ENCODE measurements around the gene SMURF2.

The SMURF2 gene

GRCh38 chr17:64632606-64633005, 29.5 kb downstream of the SMURF2 start:
- no peak for TF ChIP-seq TAF1 (IDR thresholded peaks at IDR 0.05; ENCODE audit: low read depth)
- no peak for TF ChIP-seq NFIC (IDR thresholded peaks at IDR 0.05)
- TF ChIP-seq EGR1 (IDR thresholded peaks at IDR 0.05) = no peak
- no peak for TF ChIP-seq USF1 (IDR thresholded peaks at IDR 0.05)
- TF ChIP-seq TCF12 (IDR thresholded peaks at IDR 0.05; ENCODE audit: low read depth) = no peak
- no peak for TF ChIP-seq FOXM1 (IDR thresholded peaks at IDR 0.05; ENCODE audit: borderline replicate concordance, low read depth)
- no peak for TF ChIP-seq CREB1 (IDR thresholded peaks at IDR 0.05; ENCODE audit: low read depth)
- no peak for TF ChIP-seq REST (IDR thresholded peaks at IDR 0.05; ENCODE audit: low read depth)
- TF ChIP-seq MAX (IDR thresholded peaks at IDR 0.05) = no peak
- TF ChIP-seq RAD21 (IDR thresholded peaks at IDR 0.05; ENCODE audit: low read depth) = no peak
- TF ChIP-seq YY1 (IDR thresholded peaks at IDR 0.05; ENCODE audit: low read depth) = no peak

GRCh38 chr17:64632194-64632593, 29.9 kb downstream of the SMURF2 start:
- TF ChIP-seq TCF12 (IDR thresholded peaks at IDR 0.05; ENCODE audit: low read depth) (no peak), FOXM1 (IDR thresholded peaks at IDR 0.05; ENCODE audit: borderline replicate concordance, low read depth) (no peak), TEAD4 (IDR thresholded peaks at IDR 0.05) (no peak), ZBTB7A (IDR thresholded peaks at IDR 0.05; ENCODE audit: low read depth) (no peak), EGR1 (IDR thresholded peaks at IDR 0.05) (no peak), USF1 (IDR thresholded peaks at IDR 0.05) (no peak), EP300 (IDR thresholded peaks at IDR 0.05; ENCODE audit: borderline replicate concordance) (no peak), TAF1 (IDR thresholded peaks at IDR 0.05; ENCODE audit: low read depth) (no peak), REST (IDR thresholded peaks at IDR 0.05; ENCODE audit: low read depth) (no peak), MAX (IDR thresholded peaks at IDR 0.05) (no peak), CEBPB (IDR thresholded peaks at IDR 0.05) (no peak), RAD21 (IDR thresholded peaks at IDR 0.05; ENCODE audit: low read depth) (no peak), NFIC (IDR thresholded peaks at IDR 0.05) (no peak)

- TF ChIP-seq EGR1 (IDR thresholded peaks at IDR 0.05) = no peak
- TF ChIP-seq TAF1 (IDR thresholded peaks at IDR 0.05; ENCODE audit: low read depth) = no peak
- TF ChIP-seq EP300 (IDR thresholded peaks at IDR 0.05; ENCODE audit: borderline replicate concordance) = no peak
- no peak for TF ChIP-seq NFIC (IDR thresholded peaks at IDR 0.05)
- TF ChIP-seq USF1 (IDR thresholded peaks at IDR 0.05) = no peak
- TF ChIP-seq FOXM1 (IDR thresholded peaks at IDR 0.05; ENCODE audit: borderline replicate concordance, low read depth) = no peak
- no peak for TF ChIP-seq REST (IDR thresholded peaks at IDR 0.05; ENCODE audit: low read depth)
- TF ChIP-seq ZBTB7A (IDR thresholded peaks at IDR 0.05; ENCODE audit: low read depth) = no peak
- no peak for TF ChIP-seq MAX (IDR thresholded peaks at IDR 0.05)
These were observed 31.5 kb downstream of the SMURF2 start for GRCh38 chr17:64630309-64631223.
